Keratinocyte (primary cell): ENCODE data around the gene DNAAF5. TPM values are rescaled to one million over a fixed set of nuclear protein-coding genes. Genes with fewer than 3 reads are reported as not detected.

Source experiments
- DNase-seq: peaks from one replicate; pipeline ENCODE4 v3.0.0-alpha.2; 2011; ENCODE audit warnings: low read depth, missing footprints, low spot score
- FAIRE-seq: peaks from 2 replicates; lab custom pipeline; 2011; peaks lifted over from hg19 to GRCh38; lab: Jason Lieb, UNC
- H2AFZ ChIP-seq: 2 replicates; pipeline ENCODE4 v1.6.0; 2012; ENCODE audit warnings: low read length, control low read depth, inconsistent platforms; ENCODE audit not compliant: control insufficient read depth
- H3K27ac ChIP-seq: 2 replicates; pipeline ENCODE4 v1.5.1; 2011; ENCODE audit warnings: low read length; ENCODE audit not compliant: control insufficient read depth, insufficient read depth
- H3K27me3 ChIP-seq: 3 replicates; pipeline ENCODE4 v1.6.0; 2011; ENCODE audit warnings: low read length; ENCODE audit not compliant: control insufficient read depth, insufficient read depth; ENCODE audit errors: extremely low read depth
- H3K36me3 ChIP-seq, 2 experiments: 2 replicates in 1 of 2; 3 replicates in 1 of 2; pipeline ENCODE4 v1.5.1; 2011; ENCODE audit warnings: low read length in 2 of 2, mild to moderate bottlenecking in 1 of 2; ENCODE audit not compliant: control insufficient read depth in 2 of 2, insufficient read depth in 2 of 2; ENCODE audit errors: extremely low read depth in 1 of 2
- H3K4me1 ChIP-seq: 3 replicates; pipeline ENCODE4 v1.5.1; 2011; ENCODE audit warnings: low read length; ENCODE audit not compliant: control insufficient read depth, insufficient read depth; ENCODE audit errors: extremely low read depth
- H3K4me2 ChIP-seq: 3 replicates; pipeline ENCODE4 v1.6.0; 2011; ENCODE audit warnings: low read depth, low read length; ENCODE audit not compliant: control insufficient read depth, insufficient read depth; ENCODE audit errors: extremely low read depth
- H3K4me3 ChIP-seq, 3 experiments: fragments of 200-600 bp in 1 of 3; sonication (generic) in 1 of 3; 2 replicates in 2 of 3; 3 replicates in 1 of 3; pipeline ENCODE4 v1.5.1; 2011 to 2016; ENCODE audit warnings: low read length in 3 of 3, mild to moderate bottlenecking in 3 of 3, control low read depth in 2 of 3, inconsistent platforms in 1 of 3, low read depth in 1 of 3, mixed read lengths in 1 of 3, mixed run types in 1 of 3, moderate library complexity in 1 of 3; ENCODE audit not compliant: control insufficient read depth in 2 of 3, insufficient read depth in 2 of 3; ENCODE audit errors: extremely low read depth in 1 of 3
- H3K79me2 ChIP-seq: 2 replicates; pipeline ENCODE4 v1.6.0; 2012; ENCODE audit warnings: low read length; ENCODE audit not compliant: control insufficient read depth, insufficient read depth
- H3K9ac ChIP-seq: 3 replicates; pipeline ENCODE4 v1.6.0; 2011; ENCODE audit warnings: low read length; ENCODE audit not compliant: control insufficient read depth, insufficient read depth; ENCODE audit errors: extremely low read depth
- H3K9me1 ChIP-seq: 3 replicates; pipeline ENCODE4 v1.6.0; 2011; ENCODE audit warnings: low read length; ENCODE audit not compliant: control insufficient read depth, insufficient read depth; ENCODE audit errors: extremely low read depth
- H3K9me3 ChIP-seq: 2 replicates; pipeline ENCODE4 v1.5.1; 2012; ENCODE audit warnings: low read depth, low read length; ENCODE audit not compliant: control insufficient read depth
- H4K20me1 ChIP-seq: 3 replicates; pipeline ENCODE4 v1.6.0; 2011; ENCODE audit warnings: low read length; ENCODE audit not compliant: control insufficient read depth, insufficient read depth; ENCODE audit errors: extremely low read depth
- CTCF ChIP-seq, 3 experiments: IDR thresholded peaks in 1 of 3; conservative IDR thresholded peaks in 1 of 3; optimal IDR thresholded peaks in 1 of 3; 2 replicates in 2 of 3; 3 replicates in 1 of 3; pipeline versions ENCODE3 to v1.5.1; 2011; ENCODE audit warnings: low read length in 3 of 3, mild to moderate bottlenecking in 3 of 3, moderate library complexity in 2 of 3, control low read depth in 1 of 3, inconsistent platforms in 1 of 3; ENCODE audit not compliant: insufficient read depth in 2 of 3; ENCODE audit errors: extremely low read depth in 1 of 3
- EZH2 ChIP-seq: IDR thresholded peaks from one replicate; pipeline ENCODE4 v1.6.1; 2012; ENCODE audit warnings: inconsistent platforms, mild to moderate bottlenecking, low read length, moderate library complexity
- dilution Hi-C: fragments of 300-500 bp; cut with MboI; formaldehyde crosslinking; loops from one replicate; pipeline ENCODE4 v1.7.0; 2020; ENCODE audit warnings: low sequenced_read_pairs; ENCODE audit not compliant: extremely low pct_ligation_motif_present
- polyA plus RNA-seq, 5 experiments: library from polyadenylated mRNA; depleted of rRNA in 3 of 5; stranded (reverse) in 3 of 5; stranded (forward) in 1 of 5; unstranded in 1 of 5; fragments of >200 nt; gene quantifications; 1 replicate in 1 of 5; 2 replicates in 3 of 5; 3 replicates in 1 of 5; pipeline versions ENCODE4 v1.2.1 to v1.2.3, GENCODE V29; 2011 to 2012; ENCODE audit warnings: missing spikeins in 2 of 5, low read depth in 1 of 5, low replicate concordance in 1 of 5

DNAAF5 gene
- polyA plus RNA-seq, 1 donor (not counting 4 experiments of a cell fraction or from before 2014, with no cell fraction given) = 16.3 TPM

- Histone ChIP-seq H4K20me1 (peaks cover 3% of the 10 kb centered on the region), H3K4me1 (no peaks in the 10 kb centered on the region), H3K27ac (no peak overlapping the region), H3K27me3 (peaks cover 5% of the 10 kb centered on the region), H3K9me1 (no peaks in the 10 kb centered on the region), H3K79me2 (no peaks in the 10 kb centered on the region), H2AFZ (no peak overlapping the region), H3K4me2 (no peak overlapping the region), H3K36me3 (peaks cover 0 to 2% of the 10 kb centered on the region in 2 experiments), H3K9ac (no peak overlapping the region), H3K9me3 (peaks cover 2% of the 10 kb centered on the region), H3K4me3 (no peak overlapping the region)
- TF ChIP-seq CTCF (optimal IDR thresholded peaks at IDR 0.05 in 1 of 3, IDR thresholded peaks at IDR 0.05 in 1 of 3, conservative IDR thresholded peaks at IDR 0.05 in 1 of 3; ENCODE audit: extremely low read depth in 1 of 3, insufficient read depth in 2 of 3, low read length in 3 of 3) = no peak
- TF ChIP-seq EZH2 = no peak
- no peak for DNase-seq
- dilution Hi-C loops = no loop called here
- FAIRE-seq = no peak
These were observed 10.3 kb upstream of the DNAAF5 start for GRCh38 chr7:716222-716621.

DNA sequence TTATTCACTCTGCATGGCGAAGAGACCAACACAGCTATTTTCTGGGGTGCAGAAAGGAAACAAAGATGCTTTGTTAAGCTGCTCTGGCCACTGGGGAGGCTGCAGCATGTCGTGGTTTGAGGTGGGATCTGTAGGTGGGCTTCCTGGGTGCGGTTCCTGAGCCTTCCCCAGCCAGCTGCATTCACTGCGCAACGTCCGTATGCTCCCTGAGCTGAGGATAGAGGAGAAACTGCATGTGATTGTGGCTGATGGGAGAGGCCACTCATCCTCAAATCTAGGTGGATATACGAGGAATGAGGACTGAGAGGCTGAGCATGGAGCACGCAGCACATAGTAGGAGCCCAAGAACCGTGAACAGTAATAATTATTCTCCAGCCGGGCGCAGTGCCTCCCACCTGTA lies 9.9 kb upstream of the DNAAF5 start:
- Histone ChIP-seq H3K79me2 (no peaks in the 10 kb centered on the region), H3K4me3 (no peak overlapping the region), H3K36me3 (peaks cover 0 to 2% of the 10 kb centered on the region in 2 experiments), H4K20me1 (peaks cover 3% of the 10 kb centered on the region), H3K4me1 (no peaks in the 10 kb centered on the region), H3K9ac (no peak overlapping the region), H3K27me3 (peaks cover 5% of the 10 kb centered on the region), H3K9me1 (no peaks in the 10 kb centered on the region), H3K9me3 (peaks cover 2% of the 10 kb centered on the region), H2AFZ (no peak overlapping the region), H3K27ac (no peak overlapping the region), H3K4me2 (no peak overlapping the region)
- no peak for TF ChIP-seq EZH2
- TF ChIP-seq CTCF (optimal IDR thresholded peaks at IDR 0.05 in 1 of 3, IDR thresholded peaks at IDR 0.05 in 1 of 3, conservative IDR thresholded peaks at IDR 0.05 in 1 of 3; ENCODE audit: extremely low read depth in 1 of 3, insufficient read depth in 2 of 3, low read length in 3 of 3) = no peak
- DNase-seq = no peak
- dilution Hi-C loops = no loop called here
- FAIRE-seq = no peak
